HEK293 (cell line): Measurements from ENCODE around the gene ZNF831.
A peak's percentile ranks its signal among the peaks of the same experiment; 100 is the strongest.

ENCODE experiments used
- CTCF ChIA-PET: fragments of 350-600 bp; formaldehyde crosslinking; extraction: SDS; loops from one replicate; lab custom pipeline; 2021; ENCODE audit warnings: antibody characterized with exemption; lab: Yijun Ruan, JAX
- POLR2A ChIA-PET: fragments of 300-600 bp; formaldehyde crosslinking; extraction: SDS; loops from one replicate; lab custom pipeline; 2020; ENCODE audit warnings: antibody characterized with exemption, inconsistent platforms; lab: Yijun Ruan, JAX
- H3K27ac ChIP-seq: fragments of 200-500 bp; sonication (Bioruptor generic); 2 replicates; pipeline ENCODE4 v1.5.1; 2014; ENCODE audit warnings: low read depth, low read length, control low read depth, inconsistent platforms; ENCODE audit errors: extremely low read depth
- H3K36me3 ChIP-seq, 2 experiments: fragments of 200-500 bp in 1 of 2; sonication (Bioruptor generic) in 1 of 2; 1 replicate in 1 of 2; 2 replicates in 1 of 2; pipeline ENCODE4 v1.5.1; 2014 to 2017; ENCODE audit warnings: inconsistent platforms in 2 of 2, low read length in 2 of 2; ENCODE audit not compliant: control insufficient read depth in 2 of 2, insufficient read depth in 1 of 2
- H3K4me1 ChIP-seq: fragments of 200-500 bp; sonication (Bioruptor generic); 2 replicates; pipeline ENCODE4 v1.5.1; 2014; ENCODE audit warnings: mild to moderate bottlenecking, low read length, inconsistent platforms; ENCODE audit not compliant: control insufficient read depth, insufficient read depth
- H3K4me3 ChIP-seq: 2 replicates; pipeline ENCODE4 v1.5.1; 2011; ENCODE audit warnings: low read depth, mild to moderate bottlenecking, control low read depth, low read length, moderate library complexity
- H3K9me3 ChIP-seq: fragments of 200-500 bp; sonication (Bioruptor generic); 2 replicates; pipeline ENCODE4 v1.5.1; 2014; ENCODE audit warnings: low read depth, low read length, inconsistent platforms; ENCODE audit not compliant: control insufficient read depth, insufficient read depth
- EGR2 ChIP-seq: fragments of 450-650 bp; formaldehyde crosslinking; IDR thresholded peaks from 2 replicates; pipeline ENCODE4 v1.5.1; 2016; ENCODE audit warnings: low read depth, missing biosample characterization, missing genetic modification characterization
- ZBTB11 ChIP-seq: fragments of 450-650 bp; formaldehyde crosslinking; conservative IDR thresholded peaks from 2 replicates; pipeline ENCODE4 v1.5.1; 2016; ENCODE audit warnings: low read depth, missing biosample characterization, missing genetic modification characterization
- ZFP69B ChIP-seq: fragments of 450-650 bp; formaldehyde crosslinking; IDR thresholded peaks from 2 replicates; pipeline ENCODE4 v1.5.1; 2016; ENCODE audit warnings: missing biosample characterization, missing genetic modification characterization
- ZNF221 ChIP-seq: fragments of 450-650 bp; formaldehyde crosslinking; IDR thresholded peaks from 2 replicates; pipeline ENCODE4 v1.5.1; 2017; ENCODE audit warnings: missing biosample characterization, missing genetic modification characterization, borderline replicate concordance
- ZNF510 ChIP-seq: fragments of 450-650 bp; formaldehyde crosslinking; IDR thresholded peaks from 2 replicates; pipeline ENCODE4 v1.5.1; 2018; ENCODE audit warnings: mild to moderate bottlenecking, missing genetic modification characterization, missing biosample characterization; ENCODE audit not compliant: insufficient replicate concordance
- ZNF549 ChIP-seq: fragments of 450-650 bp; IDR thresholded peaks from 2 replicates; pipeline ENCODE4 v1.5.1; 2018; ENCODE audit warnings: missing biosample characterization, missing genetic modification characterization, mild to moderate bottlenecking, inconsistent platforms, moderate library complexity
- ZNF585B ChIP-seq: fragments of 450-650 bp; formaldehyde crosslinking; IDR thresholded peaks from 2 replicates; pipeline ENCODE4 v1.5.1; 2016; ENCODE audit warnings: missing biosample characterization, missing genetic modification characterization
- ZSCAN30 ChIP-seq: fragments of 450-650 bp; IDR thresholded peaks from 2 replicates; pipeline ENCODE4 v1.5.1; 2018; ENCODE audit warnings: missing biosample characterization, mild to moderate bottlenecking, missing genetic modification characterization, moderate library complexity
- TF ChIP-seq, protein P1 (sequence below): fragments of 450-650 bp; formaldehyde crosslinking; conservative IDR thresholded peaks from 2 replicates; pipeline ENCODE4 v1.5.1; 2016; ENCODE audit warnings: low read depth, missing biosample characterization, missing genetic modification characterization
- TF ChIP-seq, protein P2 (sequence below): fragments of 450-650 bp; formaldehyde crosslinking; IDR thresholded peaks from 2 replicates; pipeline ENCODE4 v1.5.1; 2017; ENCODE audit warnings: missing biosample characterization, missing genetic modification characterization
- TF ChIP-seq, protein P3 (sequence below): fragments of 450-650 bp; formaldehyde crosslinking; IDR thresholded peaks from 2 replicates; pipeline ENCODE4 v1.5.1; 2016; ENCODE audit warnings: missing biosample characterization, missing genetic modification characterization

Gene ZNF831

DNA sequence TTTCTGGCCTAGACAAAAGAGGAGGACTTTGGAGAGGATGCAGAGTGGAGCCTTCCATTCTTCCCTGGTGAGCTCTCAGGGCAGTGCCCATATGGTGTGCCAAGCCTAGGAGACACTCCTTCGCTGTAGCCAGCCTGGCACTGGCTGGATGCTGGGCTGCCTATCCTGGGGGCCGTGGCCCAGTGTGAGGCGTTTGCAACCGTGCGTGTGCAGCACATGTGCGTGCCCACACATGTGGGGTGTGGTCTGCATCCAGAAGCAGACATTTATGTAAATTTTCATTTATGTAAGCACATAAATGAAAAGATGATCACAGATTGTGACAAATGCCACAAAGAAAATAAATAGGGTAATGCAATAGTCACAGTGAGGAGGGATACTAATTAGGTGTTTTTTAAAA lies 35.8 kb upstream of the ZNF831 start (continued):
- TF ChIP-seq, protein P1, sequence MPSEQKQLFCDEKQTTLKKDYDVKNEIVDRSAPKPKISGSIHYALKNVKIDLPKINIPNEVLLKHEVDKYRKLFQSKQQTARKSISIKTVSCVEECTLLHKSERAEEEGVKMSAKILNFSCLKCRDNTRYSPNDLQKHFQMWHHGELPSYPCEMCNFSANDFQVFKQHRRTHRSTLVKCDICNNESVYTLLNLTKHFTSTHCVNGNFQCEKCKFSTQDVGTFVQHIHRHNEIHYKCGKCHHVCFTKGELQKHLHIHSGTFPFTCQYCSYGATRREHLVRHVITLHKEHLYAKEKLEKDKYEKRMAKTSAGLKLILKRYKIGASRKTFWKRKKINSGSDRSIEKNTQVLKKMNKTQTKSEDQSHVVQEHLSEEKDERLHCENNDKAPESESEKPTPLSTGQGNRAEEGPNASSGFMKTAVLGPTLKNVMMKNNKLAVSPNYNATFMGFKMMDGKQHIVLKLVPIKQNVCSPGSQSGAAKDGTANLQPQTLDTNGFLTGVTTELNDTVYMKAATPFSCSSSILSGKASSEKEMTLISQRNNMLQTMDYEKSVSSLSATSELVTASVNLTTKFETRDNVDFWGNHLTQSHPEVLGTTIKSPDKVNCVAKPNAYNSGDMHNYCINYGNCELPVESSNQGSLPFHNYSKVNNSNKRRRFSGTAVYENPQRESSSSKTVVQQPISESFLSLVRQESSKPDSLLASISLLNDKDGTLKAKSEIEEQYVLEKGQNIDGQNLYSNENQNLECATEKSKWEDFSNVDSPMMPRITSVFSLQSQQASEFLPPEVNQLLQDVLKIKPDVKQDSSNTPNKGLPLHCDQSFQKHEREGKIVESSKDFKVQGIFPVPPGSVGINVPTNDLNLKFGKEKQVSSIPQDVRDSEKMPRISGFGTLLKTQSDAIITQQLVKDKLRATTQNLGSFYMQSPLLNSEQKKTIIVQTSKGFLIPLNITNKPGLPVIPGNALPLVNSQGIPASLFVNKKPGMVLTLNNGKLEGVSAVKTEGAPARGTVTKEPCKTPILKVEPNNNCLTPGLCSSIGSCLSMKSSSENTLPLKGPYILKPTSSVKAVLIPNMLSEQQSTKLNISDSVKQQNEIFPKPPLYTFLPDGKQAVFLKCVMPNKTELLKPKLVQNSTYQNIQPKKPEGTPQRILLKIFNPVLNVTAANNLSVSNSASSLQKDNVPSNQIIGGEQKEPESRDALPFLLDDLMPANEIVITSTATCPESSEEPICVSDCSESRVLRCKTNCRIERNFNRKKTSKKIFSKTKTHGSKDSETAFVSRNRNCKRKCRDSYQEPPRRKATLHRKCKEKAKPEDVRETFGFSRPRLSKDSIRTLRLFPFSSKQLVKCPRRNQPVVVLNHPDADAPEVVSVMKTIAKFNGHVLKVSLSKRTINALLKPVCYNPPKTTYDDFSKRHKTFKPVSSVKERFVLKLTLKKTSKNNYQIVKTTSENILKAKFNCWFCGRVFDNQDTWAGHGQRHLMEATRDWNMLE (tag by site-specific recombination): no peak
- TF ChIP-seq ZNF221 (tag by site-specific recombination): no peak
- TF ChIP-seq ZNF585B: no peak
- TF ChIP-seq, protein P2, sequence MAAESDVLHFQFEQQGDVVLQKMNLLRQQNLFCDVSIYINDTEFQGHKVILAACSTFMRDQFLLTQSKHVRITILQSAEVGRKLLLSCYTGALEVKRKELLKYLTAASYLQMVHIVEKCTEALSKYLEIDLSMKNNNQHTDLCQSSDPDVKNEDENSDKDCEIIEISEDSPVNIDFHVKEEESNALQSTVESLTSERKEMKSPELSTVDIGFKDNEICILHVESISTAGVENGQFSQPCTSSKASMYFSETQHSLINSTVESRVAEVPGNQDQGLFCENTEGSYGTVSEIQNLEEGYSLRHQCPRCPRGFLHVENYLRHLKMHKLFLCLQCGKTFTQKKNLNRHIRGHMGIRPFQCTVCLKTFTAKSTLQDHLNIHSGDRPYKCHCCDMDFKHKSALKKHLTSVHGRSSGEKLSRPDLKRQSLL (tag by site-specific recombination): no peak
- no peak for TF ChIP-seq EGR2 (tag by site-specific recombination)

DNA sequence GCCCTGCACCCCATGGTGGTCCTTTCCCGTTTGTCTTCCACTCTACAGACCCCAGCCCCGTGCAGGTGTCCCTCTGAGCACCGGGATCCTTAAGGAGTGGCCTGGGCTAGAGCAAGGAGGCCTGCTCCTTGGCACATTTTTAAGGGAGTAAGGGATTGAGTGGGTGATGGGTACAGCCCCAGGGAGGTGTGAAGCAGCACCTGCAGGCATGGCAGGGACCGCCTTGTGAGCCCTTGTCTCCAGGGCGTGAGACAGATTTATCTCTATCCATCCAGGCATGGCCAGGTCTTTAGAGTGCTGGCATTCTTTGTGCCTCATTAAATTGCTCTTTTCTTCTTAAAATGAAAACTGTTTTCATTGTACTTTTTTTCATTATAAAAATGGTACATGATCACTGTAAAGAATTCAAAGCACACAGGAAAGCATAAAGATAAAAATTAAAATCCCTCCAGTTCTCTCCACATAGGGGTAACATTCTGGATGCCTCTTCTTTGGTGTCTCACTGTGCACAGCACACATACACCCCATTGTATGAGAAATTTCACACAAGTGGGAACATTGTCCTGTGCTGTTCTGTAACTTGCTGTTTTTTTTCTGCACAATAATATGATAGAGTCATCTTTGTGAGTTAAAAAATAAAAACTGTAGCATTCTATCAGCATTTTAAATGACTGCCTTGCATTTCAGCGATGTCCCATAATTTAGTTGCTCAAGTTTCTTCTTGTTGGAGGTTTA lies 31.9 kb upstream of the ZNF831 start:
- TF ChIP-seq ZFP69B (tag by site-specific recombination) (no peak), ZSCAN30 (tag by site-specific recombination) (no peak), ZNF549 (tag by site-specific recombination) (no peak)
- TF ChIP-seq, all 188 proteins: peak for 0
- H3K4me3 ChIP-seq: no peak overlapping the region
- ChIA-PET POLR2A (no interaction called here), CTCF (no interaction called here)
- H3K9me3 ChIP-seq: no peaks in the 10 kb centered on the region
- H3K27ac ChIP-seq: no peak overlapping the region
- no peaks in the 10 kb centered on the region for H3K4me1 ChIP-seq
- H3K36me3 ChIP-seq: no peaks in the 10 kb centered on the region

GRCh38 chr20:59134182-59134581 lies 29.4 kb upstream of the ZNF831 start:
- POLR2A ChIA-PET: no interaction called here
- no peak for TF ChIP-seq ZNF510 (tag by site-specific recombination)
- TF ChIP-seq, protein P3, sequence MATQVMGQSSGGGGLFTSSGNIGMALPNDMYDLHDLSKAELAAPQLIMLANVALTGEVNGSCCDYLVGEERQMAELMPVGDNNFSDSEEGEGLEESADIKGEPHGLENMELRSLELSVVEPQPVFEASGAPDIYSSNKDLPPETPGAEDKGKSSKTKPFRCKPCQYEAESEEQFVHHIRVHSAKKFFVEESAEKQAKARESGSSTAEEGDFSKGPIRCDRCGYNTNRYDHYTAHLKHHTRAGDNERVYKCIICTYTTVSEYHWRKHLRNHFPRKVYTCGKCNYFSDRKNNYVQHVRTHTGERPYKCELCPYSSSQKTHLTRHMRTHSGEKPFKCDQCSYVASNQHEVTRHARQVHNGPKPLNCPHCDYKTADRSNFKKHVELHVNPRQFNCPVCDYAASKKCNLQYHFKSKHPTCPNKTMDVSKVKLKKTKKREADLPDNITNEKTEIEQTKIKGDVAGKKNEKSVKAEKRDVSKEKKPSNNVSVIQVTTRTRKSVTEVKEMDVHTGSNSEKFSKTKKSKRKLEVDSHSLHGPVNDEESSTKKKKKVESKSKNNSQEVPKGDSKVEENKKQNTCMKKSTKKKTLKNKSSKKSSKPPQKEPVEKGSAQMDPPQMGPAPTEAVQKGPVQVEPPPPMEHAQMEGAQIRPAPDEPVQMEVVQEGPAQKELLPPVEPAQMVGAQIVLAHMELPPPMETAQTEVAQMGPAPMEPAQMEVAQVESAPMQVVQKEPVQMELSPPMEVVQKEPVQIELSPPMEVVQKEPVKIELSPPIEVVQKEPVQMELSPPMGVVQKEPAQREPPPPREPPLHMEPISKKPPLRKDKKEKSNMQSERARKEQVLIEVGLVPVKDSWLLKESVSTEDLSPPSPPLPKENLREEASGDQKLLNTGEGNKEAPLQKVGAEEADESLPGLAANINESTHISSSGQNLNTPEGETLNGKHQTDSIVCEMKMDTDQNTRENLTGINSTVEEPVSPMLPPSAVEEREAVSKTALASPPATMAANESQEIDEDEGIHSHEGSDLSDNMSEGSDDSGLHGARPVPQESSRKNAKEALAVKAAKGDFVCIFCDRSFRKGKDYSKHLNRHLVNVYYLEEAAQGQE (tag by site-specific recombination): peak; percentile 89
- no peak for TF ChIP-seq ZBTB11 (tag by site-specific recombination)
- TF ChIP-seq, all 188 proteins: peak for 1
- CTCF ChIA-PET: no interaction called here
- Histone ChIP-seq H3K4me3 (no peak overlapping the region), H3K4me1 (no peaks in the 10 kb centered on the region), H3K9me3 (no peaks in the 10 kb centered on the region), H3K36me3 (no peaks in the 10 kb centered on the region), H3K27ac (no peak overlapping the region)
